OCI-LY1 (cell line): ENCODE measurements around the gene SIRT2.

ENCODE experiments used
- H2AFZ ChIP-seq: fragments of 200-600 bp; sonication (generic), shearing (Covaris generic); 2 replicates; pipeline ENCODE4 v1.6.0; 2014; ENCODE audit warnings: antibody characterized with exemption, mild to moderate bottlenecking, low read length
- H3F3A ChIP-seq: fragments of 200-600 bp; sonication (generic), shearing (Covaris generic); 2 replicates; pipeline ENCODE4 v1.6.0; 2014; ENCODE audit warnings: mild to moderate bottlenecking, antibody characterized with exemption, low read length, moderate library complexity; ENCODE audit not compliant: insufficient read depth
- H3K27ac ChIP-seq: fragments of 200-600 bp; sonication (generic); 2 replicates; pipeline ENCODE4 v1.5.1; 2014; ENCODE audit warnings: low read length, mixed run types, mild to moderate bottlenecking, low read depth; ENCODE audit not compliant: poor library complexity, severe bottlenecking
- H3K27me3 ChIP-seq: fragments of 200-600 bp; sonication (generic); 2 replicates; pipeline ENCODE4 v1.6.0; 2014; ENCODE audit warnings: antibody characterized with exemption, mild to moderate bottlenecking, low read length, moderate library complexity; ENCODE audit not compliant: insufficient read depth
- H3K36me3 ChIP-seq: fragments of 200-600 bp; sonication (generic); 2 replicates; pipeline ENCODE4 v1.6.1; 2014; ENCODE audit warnings: mild to moderate bottlenecking, antibody characterized with exemption, low read length, moderate library complexity, mixed read lengths; ENCODE audit not compliant: insufficient read depth
- H3K4me1 ChIP-seq: fragments of 200-600 bp; sonication (generic); 2 replicates; pipeline ENCODE4 v1.5.1; 2014; ENCODE audit warnings: mild to moderate bottlenecking, low read length, moderate library complexity; ENCODE audit not compliant: insufficient read depth, severe bottlenecking
- H3K4me2 ChIP-seq: fragments of 200-600 bp; sonication (generic), shearing (Covaris generic); 2 replicates; pipeline ENCODE4 v1.6.1; 2014; ENCODE audit warnings: low read length
- H3K4me3 ChIP-seq: fragments of 200-600 bp; sonication (generic); 2 replicates; pipeline ENCODE4 v1.5.1; 2014; ENCODE audit warnings: low read length, low read depth, mild to moderate bottlenecking, mixed read lengths; ENCODE audit not compliant: poor library complexity, severe bottlenecking
- H3K79me2 ChIP-seq: fragments of 200-600 bp; shearing (Covaris generic); 2 replicates; pipeline ENCODE4 v1.6.1; 2016; ENCODE audit warnings: mixed run types, low read length, mixed read lengths; ENCODE audit not compliant: insufficient read depth
- H3K9ac ChIP-seq: fragments of 200-600 bp; sonication (generic), shearing (Covaris generic); 2 replicates; pipeline ENCODE4 v1.6.1; 2014; ENCODE audit warnings: mild to moderate bottlenecking, low read length, mixed read lengths
- H3K9me2 ChIP-seq: fragments of 200-600 bp; sonication (generic), shearing (Covaris generic); 2 replicates; pipeline ENCODE4 v1.6.1; 2014; ENCODE audit warnings: low read depth, mild to moderate bottlenecking, low read length, mixed read lengths
- H3K9me3 ChIP-seq: fragments of 200-600 bp; shearing (Covaris generic); 2 replicates; pipeline ENCODE4 v1.6.1; 2014; ENCODE audit warnings: low read length, mixed read lengths
- H4K20me1 ChIP-seq: fragments of 200-600 bp; sonication (generic), shearing (Covaris generic); 2 replicates; pipeline ENCODE4 v1.6.0; 2016; ENCODE audit warnings: mild to moderate bottlenecking, low read length; ENCODE audit not compliant: insufficient read depth
- EZH2 ChIP-seq: fragments of 200-600 bp; sonication (generic), shearing (Covaris generic); IDR thresholded peaks from 2 replicates; pipeline ENCODE4 v1.8.0; 2017; ENCODE audit warnings: borderline replicate concordance, mixed run types, mild to moderate bottlenecking, antibody characterized with exemption, low read length, moderate library complexity, mixed read lengths
- TF ChIP-seq, protein P1 (sequence below): fragments of 200-600 bp; sonication (generic), shearing (Covaris generic); IDR thresholded peaks from 2 replicates; pipeline ENCODE4 v1.5.1; 2017; ENCODE audit warnings: mild to moderate bottlenecking, antibody characterized with exemption, low read length, moderate library complexity, mixed read lengths

Gene SIRT2

DNA sequence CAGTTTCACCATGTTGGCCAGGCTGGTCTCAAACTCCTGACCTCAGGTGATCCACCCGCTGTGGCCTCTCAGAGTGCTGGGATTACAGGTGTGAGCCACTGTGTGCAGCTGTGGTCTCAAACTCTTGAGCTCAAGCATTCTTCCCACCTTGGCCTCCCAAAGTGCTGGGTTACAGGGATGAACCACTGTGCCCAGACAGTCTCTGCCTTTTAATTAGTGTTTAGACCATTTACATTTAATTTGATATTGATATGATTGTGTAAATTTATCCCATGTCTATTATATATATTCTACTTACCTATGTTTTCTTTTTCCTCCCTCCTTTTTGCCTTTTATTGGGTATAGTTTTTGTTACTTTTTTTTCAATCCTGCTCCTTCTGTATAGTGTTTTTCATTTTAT is 2.3 kb upstream of the SIRT2 start:
- Histone ChIP-seq H3K36me3 (peaks cover 28% of the 10 kb centered on the region), H3K4me3 (no peak overlapping the region), H3F3A (no peaks in the 10 kb centered on the region), H3K79me2 (peaks cover 16% of the 10 kb centered on the region), H3K27ac (no peak overlapping the region), H3K4me1 (peaks cover 24% of the 10 kb centered on the region), H3K9ac (no peak overlapping the region), H3K4me2 (no peak overlapping the region), H2AFZ (no peak overlapping the region), H3K9me2 (no peaks in the 10 kb centered on the region), H4K20me1 (no peaks in the 10 kb centered on the region), H3K27me3 (no peaks in the 10 kb centered on the region), H3K9me3 (no peaks in the 10 kb centered on the region)
- TF ChIP-seq, protein P1, sequence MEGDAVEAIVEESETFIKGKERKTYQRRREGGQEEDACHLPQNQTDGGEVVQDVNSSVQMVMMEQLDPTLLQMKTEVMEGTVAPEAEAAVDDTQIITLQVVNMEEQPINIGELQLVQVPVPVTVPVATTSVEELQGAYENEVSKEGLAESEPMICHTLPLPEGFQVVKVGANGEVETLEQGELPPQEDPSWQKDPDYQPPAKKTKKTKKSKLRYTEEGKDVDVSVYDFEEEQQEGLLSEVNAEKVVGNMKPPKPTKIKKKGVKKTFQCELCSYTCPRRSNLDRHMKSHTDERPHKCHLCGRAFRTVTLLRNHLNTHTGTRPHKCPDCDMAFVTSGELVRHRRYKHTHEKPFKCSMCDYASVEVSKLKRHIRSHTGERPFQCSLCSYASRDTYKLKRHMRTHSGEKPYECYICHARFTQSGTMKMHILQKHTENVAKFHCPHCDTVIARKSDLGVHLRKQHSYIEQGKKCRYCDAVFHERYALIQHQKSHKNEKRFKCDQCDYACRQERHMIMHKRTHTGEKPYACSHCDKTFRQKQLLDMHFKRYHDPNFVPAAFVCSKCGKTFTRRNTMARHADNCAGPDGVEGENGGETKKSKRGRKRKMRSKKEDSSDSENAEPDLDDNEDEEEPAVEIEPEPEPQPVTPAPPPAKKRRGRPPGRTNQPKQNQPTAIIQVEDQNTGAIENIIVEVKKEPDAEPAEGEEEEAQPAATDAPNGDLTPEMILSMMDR: no peak
- TF ChIP-seq EZH2: no peak

DNA sequence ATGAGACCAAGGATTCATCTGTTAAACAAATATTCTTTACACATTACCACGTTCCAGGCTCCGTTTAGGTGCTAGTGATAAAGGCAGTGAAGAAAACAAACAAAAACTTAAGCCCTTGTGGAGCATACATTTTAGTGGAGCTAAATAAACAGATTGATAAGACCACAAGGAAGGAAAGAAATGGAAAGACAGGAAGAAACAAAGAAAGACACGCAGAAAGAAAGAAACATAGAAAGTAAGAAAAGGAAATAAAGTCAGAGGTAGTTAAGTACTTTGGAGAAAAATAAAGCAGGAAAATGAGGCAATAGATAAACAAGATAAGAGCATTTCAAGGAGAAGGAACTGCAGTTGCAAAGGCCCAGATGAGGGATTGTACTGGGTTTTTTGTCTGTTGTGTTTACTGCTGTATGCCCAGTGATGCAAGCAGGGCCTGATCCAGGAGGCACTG is 1.3 kb upstream of the SIRT2 start:
- H3K27me3 ChIP-seq: no peaks in the 10 kb centered on the region
- no peaks in the 10 kb centered on the region for H3F3A ChIP-seq
- peaks cover 23% of the 10 kb centered on the region for H3K36me3 ChIP-seq
- H3K9me3 ChIP-seq: no peaks in the 10 kb centered on the region
- H3K9ac ChIP-seq: peak overlapping the region; percentile 75
- no peaks in the 10 kb centered on the region for H4K20me1 ChIP-seq
- TF ChIP-seq, protein P1: no peak
- TF ChIP-seq EZH2: no peak
- H3K9me2 ChIP-seq: no peaks in the 10 kb centered on the region
- H3K4me2 ChIP-seq: peak overlapping the region; percentile 82
- H3K4me3 ChIP-seq: peak overlapping the region; percentile 67
- H3K27ac ChIP-seq: peak overlapping the region; percentile 8
- H2AFZ ChIP-seq: no peak overlapping the region
- H3K79me2 ChIP-seq: peaks cover 16% of the 10 kb centered on the region
- peaks cover 24% of the 10 kb centered on the region for H3K4me1 ChIP-seq

DNA sequence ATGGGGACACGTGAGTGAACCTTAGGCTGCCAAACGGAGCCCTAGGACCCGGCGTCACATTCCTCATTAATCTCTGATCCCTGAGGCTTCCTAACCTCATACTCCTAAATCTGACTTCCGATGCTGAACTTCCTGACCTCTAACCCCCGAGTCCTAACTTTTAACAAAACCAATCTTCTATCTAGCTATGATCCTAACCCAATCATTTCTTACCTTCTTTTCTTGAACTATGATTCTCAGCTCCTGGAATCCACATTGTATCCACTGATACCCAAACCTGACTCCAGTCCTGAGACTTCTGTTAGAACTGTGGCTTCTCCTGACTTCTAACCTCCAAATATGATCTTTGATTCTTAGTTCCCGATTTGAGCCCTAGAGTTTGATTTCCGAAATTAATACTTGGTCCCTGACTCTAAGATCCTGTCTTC is 798 bp upstream of the SIRT2 start:
- Histone ChIP-seq H3K79me2 (peaks cover 16% of the 10 kb centered on the region), H4K20me1 (no peaks in the 10 kb centered on the region), H3K36me3 (peaks cover 18% of the 10 kb centered on the region), H3K9ac (peak overlapping the region; percentile 75), H3K4me2 (peak overlapping the region; percentile 82), H3K27me3 (no peaks in the 10 kb centered on the region), H3F3A (no peaks in the 10 kb centered on the region), H3K9me3 (no peaks in the 10 kb centered on the region), H3K4me1 (peaks cover 24% of the 10 kb centered on the region), H3K27ac (peak overlapping the region; percentile 8), H3K9me2 (no peaks in the 10 kb centered on the region), H3K4me3 (peak overlapping the region; percentile 67), H2AFZ (no peak overlapping the region)
- TF ChIP-seq, protein P1: no peak
- TF ChIP-seq EZH2: no peak
